ENCODE results near the gene TBC1D4.

DNA sequence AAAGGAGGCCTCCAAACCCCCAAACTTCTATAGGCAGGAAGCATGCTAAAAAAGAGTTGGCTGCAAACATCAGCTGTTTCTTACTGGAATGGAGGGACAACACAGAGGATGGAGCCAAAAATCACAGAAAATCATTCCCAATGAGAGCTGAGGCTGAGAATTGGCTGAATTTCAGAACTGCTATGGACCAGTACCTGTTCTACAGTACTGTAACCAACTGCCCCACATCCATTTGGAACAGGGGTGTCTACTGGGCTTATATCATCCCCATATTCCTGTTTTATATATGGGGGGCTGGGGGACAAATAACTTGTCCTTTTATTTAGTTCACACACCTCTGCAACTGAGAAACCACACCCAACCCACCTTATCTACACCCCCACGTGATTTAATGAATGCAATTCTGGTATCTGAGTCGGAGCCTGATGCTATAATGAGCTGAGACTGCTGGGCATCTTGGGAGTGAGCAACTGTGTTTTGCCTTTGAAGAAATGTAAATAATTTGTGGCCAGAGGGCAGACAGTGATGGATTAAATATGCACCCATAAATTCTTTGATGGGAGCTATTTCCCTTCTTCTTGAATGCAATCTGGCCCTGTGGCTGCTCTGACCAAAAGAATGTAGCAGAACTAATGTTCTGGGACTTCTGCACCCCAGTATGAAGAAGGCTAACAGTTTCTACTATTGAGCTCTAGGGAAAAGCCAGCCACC, 82.6 kb downstream of the TBC1D4 start:
- TF ChIP-seq, protein P1, sequence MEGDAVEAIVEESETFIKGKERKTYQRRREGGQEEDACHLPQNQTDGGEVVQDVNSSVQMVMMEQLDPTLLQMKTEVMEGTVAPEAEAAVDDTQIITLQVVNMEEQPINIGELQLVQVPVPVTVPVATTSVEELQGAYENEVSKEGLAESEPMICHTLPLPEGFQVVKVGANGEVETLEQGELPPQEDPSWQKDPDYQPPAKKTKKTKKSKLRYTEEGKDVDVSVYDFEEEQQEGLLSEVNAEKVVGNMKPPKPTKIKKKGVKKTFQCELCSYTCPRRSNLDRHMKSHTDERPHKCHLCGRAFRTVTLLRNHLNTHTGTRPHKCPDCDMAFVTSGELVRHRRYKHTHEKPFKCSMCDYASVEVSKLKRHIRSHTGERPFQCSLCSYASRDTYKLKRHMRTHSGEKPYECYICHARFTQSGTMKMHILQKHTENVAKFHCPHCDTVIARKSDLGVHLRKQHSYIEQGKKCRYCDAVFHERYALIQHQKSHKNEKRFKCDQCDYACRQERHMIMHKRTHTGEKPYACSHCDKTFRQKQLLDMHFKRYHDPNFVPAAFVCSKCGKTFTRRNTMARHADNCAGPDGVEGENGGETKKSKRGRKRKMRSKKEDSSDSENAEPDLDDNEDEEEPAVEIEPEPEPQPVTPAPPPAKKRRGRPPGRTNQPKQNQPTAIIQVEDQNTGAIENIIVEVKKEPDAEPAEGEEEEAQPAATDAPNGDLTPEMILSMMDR (IDR thresholded peaks at IDR 0.05) = no peak
- TF ChIP-seq POLR2A (IDR thresholded peaks at IDR 0.05) = no peak

Data from right lobe of liver (tissue), 4 donors.